Activated T-cell treated with anti-CD3 and anti-CD28 coated beads, Interleukin-2, amount 50 U/mL, for 1 hour (primary cell): Measurements from ENCODE around the gene BTBD9.

Source experiments
- DNase-seq: peaks from one replicate; pipeline ENCODE4 v3.0.0-alpha.2; 2020

Gene BTBD9

DNA sequence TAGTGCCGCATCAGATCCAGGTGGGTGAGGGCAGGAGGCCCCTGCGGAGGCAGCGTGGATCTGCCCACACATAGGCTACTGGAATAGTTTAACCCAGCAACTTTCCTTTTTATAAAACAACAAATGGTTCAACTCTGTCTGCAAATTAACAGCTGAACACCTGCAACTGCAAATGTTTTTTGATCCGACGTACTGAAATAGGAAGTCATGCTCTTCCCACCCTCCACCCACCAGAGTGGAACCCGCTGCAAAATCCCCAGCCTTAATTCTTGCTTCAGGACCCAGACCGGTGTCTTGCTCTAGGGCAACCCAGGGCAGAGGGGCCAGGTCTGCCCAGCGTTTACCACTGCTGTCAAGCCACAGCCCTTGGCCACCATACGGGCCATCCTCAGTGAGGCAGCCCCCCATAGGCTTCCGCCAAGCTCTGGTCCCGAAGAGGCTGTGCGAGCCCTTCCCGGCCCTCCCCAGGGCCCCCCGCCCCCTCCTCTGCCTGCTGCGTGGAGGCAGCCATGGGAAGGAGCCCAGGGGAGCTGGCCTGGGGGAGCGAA, 485.9 kb downstream of the BTBD9 start:
- peak; percentile 6 for DNase-seq

DNA sequence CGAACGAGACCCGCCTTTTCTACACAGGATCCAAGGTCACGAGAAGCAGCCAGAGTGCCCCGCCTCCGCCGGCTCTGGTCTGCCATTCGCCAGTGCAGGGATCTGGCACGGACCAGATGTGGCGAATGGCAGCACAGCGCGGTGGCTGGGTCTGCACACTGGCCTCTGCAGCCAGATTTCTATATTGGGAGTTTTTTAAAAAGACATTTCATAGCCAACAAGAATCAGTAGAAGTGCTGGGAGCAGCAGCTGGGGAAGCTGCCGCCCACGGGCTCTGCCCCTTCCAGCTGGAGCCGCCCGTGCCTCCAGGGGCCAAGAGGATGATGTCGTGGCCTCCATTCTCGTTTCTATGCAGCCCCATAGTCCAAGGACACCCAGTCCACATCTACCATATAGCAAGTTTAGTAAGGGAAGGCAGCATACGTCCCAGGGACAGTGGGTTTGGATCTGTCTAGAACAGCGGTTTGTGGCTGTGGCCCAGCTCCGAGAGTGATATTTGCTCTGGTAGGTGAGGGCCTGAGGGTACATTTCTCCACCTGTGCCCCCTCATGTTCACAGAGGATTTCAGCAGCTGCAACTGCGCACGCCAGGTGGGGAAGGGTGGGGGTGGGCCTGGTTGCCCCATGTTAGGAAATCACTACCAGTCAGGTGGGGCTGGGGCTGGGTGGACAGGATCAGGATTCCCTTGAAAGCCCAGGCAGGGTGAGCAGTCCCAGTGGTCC, 486.5 kb downstream of the BTBD9 start:
- peak; percentile 8 for DNase-seq

DNA sequence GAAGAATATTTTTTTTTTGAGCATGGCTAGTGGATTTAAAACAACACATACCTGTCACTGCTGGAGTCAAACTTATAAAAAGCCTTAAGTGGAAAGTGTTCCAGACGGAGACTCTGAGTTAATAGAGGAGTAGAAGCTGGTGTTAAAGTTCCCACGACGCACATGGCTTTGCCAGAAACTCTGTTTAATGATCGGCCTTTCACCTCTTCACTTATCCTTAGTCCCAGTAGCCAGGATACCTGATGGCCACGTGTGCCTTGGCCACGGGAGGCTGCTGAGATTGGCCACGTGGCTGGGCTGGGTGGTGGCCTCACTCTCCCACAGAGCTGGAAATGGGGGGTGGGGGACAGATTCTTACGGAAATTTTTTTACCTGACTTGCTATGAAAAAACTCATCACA, 487.1 kb downstream of the BTBD9 start:
- no peak for DNase-seq

DNA sequence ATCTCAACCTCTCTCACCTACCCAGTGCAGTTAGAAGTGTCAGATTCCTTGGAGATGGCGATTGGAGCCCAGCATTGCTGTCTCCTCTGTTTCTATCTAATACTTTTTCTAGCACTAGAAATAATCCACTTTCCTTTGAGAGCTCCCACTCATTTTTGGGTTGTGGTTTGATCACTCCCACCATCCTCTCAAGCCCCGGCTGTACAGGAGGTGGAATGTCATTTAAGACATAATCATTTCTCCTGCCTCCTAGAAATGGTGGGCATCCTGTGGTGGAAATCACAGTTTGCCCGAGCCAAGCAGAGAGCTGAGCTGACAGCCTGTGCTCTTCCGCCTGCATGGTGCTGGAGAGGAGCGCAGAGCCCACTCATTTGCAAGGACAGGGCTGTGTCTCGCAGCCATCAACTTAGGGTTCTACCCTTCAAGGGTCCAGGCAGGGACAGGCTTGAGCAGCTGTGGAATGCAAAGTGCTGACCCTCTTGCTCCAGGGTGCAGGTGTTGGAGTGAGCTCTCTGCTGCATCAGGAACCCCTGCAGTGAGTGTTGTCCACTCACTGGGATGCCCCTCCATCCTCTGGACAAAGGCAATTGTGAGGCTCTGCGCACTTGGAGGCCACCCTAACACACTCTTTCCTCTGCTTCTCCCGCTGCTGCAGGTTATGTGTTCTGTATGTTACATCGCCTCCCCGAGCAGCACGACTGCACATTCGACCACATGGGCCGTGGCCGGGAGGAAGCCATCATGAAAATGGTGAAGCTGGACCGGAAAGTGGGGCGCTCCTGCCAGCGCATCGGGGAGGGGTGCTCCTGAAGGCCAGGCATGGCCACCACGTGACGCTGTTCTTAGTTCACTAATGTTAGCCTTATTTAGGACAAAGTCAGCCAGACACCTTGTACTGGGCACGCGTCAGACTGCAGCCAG, 487.9 kb downstream of the BTBD9 start:
- DNase-seq: no peak

DNA sequence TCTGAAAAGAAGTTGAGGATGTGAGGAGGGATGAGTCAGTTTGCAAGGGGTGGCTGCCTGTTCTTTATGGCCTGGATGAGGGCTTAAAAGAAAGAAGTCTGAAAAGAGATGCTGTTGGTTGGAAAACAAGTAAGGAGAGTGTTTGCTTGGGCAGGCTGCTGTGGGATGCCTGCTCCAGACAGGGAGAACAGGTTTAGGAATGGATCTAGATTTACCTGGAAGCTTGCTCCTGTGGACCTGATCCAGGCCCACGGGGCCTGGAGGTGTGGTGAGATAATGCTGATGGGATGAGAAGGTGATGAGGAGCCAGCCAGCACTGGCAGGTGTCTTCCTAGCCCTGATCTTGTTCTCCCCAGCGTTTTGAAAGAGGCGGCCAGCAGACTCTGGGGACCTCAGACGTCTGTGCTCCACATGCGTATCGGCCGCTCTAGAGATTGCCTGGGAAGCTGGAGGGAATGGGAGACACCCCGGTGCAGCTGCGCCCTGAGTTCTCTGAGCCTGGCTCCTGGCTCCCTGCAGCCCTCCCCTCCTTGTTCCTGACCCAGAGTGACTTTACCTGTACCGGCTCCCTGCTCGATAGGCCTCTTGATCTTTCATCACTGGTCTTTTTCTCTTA, 488.9 kb downstream of the BTBD9 start:
- DNase-seq: no peak

DNA sequence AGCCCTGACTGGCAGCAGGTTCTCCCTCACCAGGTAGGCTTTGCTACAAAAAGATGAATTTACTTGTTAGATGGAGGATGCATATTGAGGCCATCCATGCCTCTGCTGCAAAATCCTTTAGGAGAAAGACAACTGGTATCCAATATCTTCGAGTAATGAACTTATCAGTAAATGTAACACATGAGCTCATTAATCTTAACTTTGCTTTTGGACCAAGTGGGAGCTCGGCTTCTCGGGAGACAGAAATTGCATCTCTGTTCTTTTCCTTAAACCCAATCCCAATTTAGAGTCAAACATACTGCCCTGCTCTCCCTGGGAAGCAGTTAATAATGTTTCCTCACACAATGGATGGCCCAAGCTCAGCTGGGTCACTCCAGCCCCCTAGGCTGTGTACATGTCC, 489.7 kb downstream of the BTBD9 start:
- DNase-seq: no peak

DNA sequence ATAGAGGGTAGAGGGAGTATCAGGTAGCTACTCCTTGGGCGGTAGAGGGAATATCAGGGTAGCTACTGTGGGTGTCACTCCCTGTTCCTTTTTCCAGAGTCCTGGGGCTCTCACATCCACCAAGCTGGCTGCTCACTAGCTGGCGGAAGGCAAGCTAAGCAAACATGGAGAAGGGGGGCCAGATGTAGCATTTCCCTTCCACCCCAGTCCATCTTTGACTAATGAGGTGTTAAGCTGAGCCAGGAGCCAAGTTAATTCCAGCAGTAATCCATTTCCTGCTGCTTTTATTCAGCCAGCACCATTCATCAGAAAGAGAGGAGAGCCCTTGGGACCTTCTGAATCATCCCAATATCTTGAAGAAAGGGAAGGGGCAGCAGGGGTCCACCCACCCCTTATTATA, 490.2 kb downstream of the BTBD9 start:
- no peak for DNase-seq

DNA sequence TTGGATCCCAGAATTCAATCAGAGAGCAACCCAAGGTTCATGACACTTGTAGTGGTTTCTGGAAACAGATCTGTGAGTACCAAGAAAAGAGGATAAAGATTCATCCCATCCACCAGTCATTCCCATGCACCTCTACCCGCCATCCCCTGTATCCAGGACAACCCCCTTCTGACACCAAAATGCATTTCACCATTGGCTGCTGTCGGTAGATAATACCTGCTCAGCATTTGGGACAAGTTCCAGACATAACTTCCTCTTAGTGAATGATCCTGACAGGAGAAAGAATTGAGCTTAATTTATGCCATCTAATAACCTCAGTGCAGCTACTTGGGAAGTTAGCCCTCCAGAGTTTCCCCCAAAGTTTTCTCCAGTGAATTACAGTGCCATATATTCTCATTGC, 491.1 kb downstream of the BTBD9 start:
- DNase-seq: no peak

DNA sequence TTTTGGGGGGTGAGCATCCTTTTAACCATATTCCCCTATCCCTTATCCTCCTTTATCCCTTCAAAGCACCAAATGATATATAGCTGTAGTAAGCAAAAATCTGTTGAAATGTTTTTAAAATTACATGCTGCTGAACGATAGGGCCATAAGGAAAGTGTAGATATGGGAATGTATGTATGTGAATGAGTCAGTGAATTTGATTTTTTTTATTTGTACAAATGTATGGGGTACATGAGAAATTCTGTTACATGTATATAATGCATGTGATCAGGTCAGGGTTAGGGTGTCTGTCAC, 493.0 kb downstream of the BTBD9 start:
- no peak for DNase-seq

DNA sequence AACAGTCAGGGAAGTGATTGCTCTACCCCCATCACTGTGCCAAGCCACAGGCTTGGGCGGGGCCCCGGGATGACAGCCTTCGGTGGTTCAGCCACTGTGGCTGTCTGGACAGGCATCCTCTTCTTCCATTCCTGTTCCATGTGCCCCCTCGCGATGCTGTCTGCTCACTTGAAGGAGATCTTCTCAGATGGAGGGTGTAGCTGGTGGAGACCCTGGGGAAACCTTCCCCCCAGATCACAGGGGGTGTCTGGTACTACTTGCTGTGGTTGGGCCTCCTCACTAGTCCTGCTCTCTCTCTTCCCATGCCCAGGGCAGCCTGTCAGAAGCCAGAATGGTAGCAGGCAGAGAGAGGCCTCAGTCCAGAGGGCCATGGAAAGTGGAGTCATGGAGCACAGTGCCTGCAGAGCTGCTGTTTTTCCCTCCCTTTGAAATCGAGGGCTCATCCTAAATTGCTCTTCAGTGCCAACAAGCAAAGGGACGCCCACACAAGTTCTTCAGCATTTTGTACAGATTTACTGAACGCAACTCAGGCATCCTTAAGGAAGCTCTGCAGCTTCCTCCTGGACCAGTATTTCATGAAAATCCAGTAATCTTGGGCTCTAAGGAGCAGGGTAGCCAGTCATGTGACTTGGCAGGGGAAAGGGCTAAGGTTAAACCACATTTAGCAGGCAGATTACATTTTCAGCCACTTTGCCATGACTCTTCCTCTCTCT, 493.6 kb downstream of the BTBD9 start:
- DNase-seq: no peak

DNA sequence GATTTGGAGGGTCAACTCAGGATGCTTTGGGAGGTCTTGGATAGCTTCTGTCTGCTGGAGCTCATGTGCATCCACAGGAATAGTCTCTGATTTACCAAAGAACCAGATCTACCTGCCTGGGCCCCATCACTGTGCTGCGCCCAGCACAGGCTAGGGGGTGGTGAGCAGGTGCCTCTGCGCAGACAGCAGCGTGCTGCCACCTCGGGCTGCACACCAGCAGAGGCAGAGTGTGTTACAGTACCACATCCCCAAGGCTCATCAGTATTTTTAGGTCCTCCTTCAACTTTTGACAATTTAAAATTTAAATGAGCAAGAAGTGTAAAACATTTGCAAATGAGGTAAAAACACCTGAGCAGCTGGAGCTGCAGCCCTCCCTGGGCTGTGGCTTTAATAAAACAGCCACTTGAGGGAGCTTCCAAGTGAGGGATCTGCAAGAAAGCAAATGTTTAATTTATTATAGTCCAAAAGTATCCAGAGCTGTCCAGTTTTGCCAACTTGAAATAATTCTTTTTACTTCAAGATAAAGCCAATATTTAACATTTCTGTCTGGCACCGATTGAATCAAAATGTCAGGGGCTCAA, 495.3 kb downstream of the BTBD9 start:
- DNase-seq: no peak

DNA sequence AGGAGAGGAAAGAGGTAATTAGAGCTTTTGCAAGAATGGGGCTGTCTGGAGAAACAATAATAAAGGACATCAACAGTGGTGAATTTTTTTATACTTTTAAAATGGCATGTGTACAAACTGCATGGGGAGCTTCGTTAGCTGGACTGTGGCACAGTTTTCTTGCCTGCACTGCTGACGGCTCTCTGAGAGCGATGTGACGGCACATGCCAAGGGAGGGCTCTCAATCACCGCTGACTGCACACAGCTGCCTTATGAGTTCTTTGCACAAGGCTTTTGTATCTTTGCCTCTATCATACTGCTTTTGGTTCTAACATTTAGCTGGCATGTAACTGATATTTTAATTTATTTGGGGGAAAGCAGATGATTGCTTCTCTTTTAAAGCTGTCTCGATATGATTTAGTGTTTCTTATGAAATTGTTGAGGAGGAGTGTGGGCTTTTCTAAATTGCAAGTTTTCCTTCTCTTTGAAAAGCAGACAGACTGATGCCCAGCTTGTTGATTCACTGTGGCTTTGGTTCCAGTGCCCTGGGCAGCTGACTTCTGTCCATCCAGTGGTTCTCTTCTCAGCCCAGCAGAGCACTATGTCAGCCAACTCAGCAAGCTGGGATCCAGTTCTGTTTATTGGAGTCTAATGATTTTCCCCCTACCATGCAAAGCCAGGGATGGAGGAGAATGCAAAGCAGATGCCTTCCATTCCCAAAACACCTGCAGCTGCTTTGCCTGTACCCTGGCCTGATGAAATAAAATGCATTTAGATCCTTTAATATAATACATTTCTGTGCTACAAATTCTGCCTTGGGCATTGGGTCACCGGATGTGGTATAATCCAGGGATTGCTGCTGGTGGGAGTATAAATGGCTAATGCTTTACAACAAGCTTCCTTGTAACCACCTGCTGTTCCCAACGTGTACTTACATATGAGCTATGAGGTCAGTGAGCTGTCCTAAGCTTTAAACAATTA, 496.3 kb downstream of the BTBD9 start:
- no peak for DNase-seq

DNA sequence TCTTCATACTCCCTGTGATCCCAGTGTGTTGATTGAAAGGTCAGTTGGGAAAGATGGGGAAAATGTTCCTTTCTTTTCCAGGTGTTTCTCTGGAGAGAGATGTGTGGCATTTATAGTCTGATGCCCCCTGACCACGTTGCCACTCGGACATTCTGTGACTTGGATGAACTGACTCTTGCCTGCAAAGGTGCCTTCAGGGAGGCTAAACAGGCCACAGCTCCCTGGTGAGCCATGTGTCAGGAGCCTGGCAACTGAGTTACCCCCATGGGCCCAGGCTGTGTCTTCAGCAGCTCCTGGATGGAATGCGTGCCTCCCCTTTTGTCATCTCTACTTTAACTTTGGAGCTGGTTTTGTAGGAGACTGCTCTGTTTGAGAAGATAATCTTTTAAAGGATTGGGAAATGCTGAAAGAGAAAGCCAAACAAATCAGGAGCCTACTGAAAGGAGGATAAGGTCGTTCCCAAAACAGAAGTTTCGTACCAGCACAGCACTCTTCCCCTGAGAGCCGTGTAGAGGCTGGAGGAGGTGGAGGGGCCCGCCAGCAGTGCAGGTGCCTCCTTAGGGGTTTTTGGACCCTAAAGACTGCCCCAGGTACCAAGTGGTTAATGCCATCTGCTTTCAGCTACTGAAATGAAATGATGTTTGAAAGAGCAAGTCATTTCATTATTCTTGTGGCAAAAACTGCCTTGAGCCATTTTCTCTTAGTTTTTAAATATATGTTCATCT, 497.4 kb downstream of the BTBD9 start:
- no peak for DNase-seq

DNA sequence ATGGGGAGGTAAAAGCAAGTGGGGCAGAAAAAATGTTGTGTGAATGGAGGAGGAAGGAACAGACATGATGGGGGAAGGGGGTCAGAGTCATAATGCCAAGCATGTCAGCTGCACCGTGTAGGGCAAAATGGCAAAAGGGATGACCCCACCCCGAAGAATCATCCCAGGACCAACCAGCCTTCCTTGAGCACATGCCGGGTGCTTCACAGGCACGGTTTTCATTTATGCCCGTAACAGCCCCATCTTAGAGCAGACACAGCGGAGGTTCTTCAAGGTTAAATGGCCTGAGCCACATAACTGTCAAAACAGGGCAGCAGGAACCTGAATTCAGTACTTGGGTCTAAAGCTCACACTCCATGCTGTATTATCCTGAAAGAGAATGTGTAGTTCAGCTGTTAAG, 498.0 kb downstream of the BTBD9 start:
- DNase-seq: no peak

DNA sequence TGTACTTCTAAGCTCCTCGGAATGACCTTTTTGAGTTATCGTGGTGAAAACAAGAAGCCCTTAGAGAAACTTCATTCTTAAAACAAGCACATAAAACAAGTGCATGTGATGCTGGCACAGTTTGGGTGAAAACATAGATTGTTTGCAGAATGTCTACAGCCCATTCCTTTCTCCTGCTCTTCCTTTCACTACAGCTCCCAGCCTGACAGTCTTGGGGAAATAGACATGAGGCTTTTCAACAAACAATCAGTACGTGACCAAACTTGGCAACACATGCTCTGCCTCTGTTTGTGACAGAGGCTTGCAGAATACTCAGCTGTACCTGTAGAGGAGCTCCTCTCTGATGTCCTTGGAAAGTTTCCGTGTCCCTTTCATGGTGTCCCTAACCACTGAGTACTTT, 498.6 kb downstream of the BTBD9 start:
- no peak for DNase-seq

DNA sequence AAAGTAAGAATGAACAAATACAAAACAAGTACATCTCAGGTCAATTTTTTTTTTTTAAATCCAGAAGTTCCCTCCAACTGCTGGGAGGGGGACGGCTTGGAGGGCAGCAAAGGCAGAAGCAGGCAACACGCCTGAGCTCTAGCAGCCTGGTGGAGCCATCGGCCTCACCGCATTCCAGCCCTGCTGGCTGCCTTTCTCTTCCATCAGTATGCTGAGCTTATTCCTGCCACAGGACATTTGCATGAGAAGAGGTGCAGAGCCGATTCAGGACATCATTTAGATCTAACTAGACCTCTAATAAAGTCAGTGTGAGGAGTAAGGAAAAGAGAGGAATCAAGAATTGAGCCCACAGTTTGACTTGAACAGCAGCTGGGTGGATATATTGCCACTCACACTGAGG, 501.4 kb downstream of the BTBD9 start:
- DNase-seq: no peak

DNA sequence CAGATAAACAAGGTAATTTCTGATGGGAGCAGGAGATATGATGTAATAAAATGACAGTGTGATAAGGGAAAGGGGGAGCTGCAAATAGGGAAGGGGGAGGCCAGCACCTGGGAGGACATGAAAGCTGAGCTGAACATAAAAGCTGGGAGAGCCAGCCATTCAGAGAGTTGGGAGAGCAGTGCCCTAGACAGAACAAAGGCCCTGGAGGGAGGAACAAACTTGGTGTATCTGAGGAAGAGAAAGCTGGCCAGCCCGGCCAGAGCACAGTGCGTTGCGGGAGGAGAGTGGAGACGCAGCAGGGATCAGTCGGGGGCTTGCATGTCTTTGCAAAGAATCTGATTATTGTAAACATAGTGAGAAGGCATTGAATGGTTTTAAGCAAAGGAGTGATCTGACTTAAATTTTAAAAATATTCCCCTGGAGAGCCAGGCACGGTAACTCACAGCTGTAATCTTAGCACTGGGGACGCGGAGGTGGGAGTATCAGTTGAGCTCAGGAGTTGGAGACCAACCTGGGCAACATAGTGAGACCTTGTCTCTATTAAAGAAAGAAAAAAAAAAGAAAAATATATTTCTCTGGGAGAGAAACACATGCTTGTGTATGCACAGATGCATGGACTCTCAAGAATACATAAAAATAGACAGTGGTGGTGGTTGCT, 502.0 kb downstream of the BTBD9 start:
- no peak for DNase-seq

DNA sequence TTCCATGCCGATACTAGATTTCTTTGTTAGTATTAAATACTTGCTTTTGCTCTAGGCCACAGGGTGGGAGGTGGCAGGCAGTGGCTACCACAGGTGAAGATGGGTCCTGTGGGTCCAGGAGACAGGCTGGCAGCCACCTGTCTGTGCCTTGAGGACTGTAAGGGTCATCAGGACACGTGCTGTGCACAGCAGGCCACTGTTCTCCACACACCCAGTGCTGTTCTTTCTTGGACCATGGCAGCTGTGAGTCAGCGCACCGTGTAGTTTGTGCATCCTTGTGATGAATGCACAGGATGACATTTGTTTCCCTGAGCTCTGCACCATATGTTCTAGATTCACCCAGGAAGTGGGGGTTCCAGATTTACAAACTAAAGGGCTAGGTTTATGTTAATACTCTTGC, 503.2 kb downstream of the BTBD9 start:
- no peak for DNase-seq

DNA sequence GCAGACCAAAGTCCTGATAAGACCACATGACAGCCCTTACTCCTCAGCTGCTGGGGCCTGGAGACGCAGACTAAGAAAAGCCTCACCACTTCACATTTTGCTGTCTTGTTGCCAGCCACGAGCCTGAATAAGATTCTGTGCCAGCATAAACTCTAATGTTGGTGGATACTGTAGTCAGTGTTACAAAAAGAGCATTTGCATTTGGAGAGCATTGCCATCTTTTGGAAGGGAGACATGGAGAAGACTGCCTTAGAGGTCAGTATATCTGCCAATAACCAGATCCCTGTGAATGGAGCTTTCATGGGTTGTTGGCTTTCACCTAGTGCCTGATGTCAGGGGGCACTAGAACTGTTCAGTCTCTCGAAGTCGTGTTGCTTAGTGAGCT, 505.0 kb downstream of the BTBD9 start:
- no peak for DNase-seq
